ENCODE data around the gene HS6ST1.

DNA sequence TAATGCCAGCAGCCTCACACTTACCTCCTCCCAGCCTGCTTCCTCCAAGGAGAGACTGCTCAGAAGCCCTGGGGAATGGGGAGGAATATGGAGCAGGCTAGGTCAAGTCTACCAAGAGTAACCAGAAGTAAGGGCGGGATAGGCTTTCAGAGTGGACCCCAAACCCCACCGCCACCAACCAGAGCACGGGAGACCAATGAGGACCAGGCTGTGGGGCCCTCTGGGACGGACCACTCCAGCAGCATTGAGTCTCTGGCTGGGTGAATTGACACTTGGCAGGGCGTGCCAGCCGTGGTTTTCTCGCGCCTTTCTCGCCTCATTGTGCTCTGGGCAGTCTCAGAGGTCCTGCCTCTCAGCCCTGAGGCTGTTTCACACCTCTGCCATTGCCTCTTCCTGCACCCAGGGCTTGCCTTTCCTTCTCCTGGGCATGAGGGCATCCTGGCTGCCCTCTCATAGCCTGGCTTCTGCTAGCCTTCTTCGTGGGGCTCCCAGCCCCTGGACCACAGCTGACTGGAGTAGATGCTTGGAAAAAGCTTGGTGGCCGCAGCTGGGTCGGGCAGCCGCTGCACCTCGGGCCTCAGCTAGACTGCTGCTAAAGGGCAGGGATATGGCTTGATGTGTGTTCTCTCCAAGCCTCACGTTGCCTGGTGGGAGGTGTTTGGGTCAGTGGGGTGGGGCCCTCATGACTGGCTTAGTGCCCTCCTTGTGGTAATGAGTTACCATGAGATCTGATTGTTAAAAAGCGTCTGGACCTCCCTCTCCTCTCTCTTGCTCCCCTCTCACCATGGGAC is 40.5 kb upstream of the HS6ST1 start:
- TF ChIP-seq POLR2A (IDR thresholded peaks at IDR 0.05; ENCODE audit: low read depth, low read length), result no peak
- TF ChIP-seq TAF1 (IDR thresholded peaks at IDR 0.05; ENCODE audit: low read depth, low read length), result no peak
- TF ChIP-seq POLR2AphosphoS5 (IDR thresholded peaks at IDR 0.05; ENCODE audit: low read depth, low read length), result no peak
- no peak for TF ChIP-seq PAX5 (IDR thresholded peaks at IDR 0.05; ENCODE audit: insufficient read depth, low read length, severe bottlenecking)

Measured in GM12891 (cell line).